Ishikawa (cell line): ENCODE data around the gene MYPOP.

Experiments
- CREB1 ChIP-seq: IDR thresholded peaks from 2 replicates; pipeline ENCODE4 v1.6.1; 2012; ENCODE audit warnings: low read depth
- NFIC ChIP-seq: IDR thresholded peaks from 2 replicates; pipeline ENCODE4 v1.6.1; 2012
- TAF1 ChIP-seq: IDR thresholded peaks from 2 replicates; pipeline ENCODE4 v1.6.1; 2012; ENCODE audit warnings: low read depth, mild to moderate bottlenecking
- TF ChIP-seq, protein P1 (sequence below): IDR thresholded peaks from 2 replicates; pipeline ENCODE4 v1.6.1; 2012
- TF ChIP-seq, protein P2 (sequence below): IDR thresholded peaks from 2 replicates; pipeline ENCODE4 v1.6.1; 2012; ENCODE audit warnings: low read depth, mild to moderate bottlenecking

DNA sequence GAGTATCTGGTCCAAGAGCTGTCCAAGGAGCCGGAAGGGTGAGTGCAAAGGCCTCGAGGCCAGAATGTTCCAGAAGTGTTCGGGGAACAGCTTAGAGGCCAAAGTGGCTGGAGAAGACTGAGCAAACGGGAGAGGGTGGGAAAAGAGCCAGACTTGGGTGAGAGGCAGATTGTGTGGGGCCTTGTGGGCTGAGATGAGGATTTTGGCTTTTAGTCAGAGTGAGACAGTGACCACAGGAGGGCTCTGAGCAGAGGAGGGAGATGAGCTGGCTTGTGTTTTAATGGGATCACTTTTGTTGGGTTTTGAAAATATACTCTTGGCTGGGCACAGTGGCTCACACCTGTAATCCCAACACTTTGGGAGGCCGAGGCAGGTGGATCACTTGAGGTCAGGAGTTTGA is 6.5 kb upstream of the MYPOP start:
- TF ChIP-seq CREB1 (no peak), NFIC (no peak), TAF1 (no peak)
- TF ChIP-seq, protein P1, sequence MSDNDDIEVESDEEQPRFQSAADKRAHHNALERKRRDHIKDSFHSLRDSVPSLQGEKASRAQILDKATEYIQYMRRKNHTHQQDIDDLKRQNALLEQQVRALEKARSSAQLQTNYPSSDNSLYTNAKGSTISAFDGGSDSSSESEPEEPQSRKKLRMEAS: no peak
- TF ChIP-seq, protein P2, sequence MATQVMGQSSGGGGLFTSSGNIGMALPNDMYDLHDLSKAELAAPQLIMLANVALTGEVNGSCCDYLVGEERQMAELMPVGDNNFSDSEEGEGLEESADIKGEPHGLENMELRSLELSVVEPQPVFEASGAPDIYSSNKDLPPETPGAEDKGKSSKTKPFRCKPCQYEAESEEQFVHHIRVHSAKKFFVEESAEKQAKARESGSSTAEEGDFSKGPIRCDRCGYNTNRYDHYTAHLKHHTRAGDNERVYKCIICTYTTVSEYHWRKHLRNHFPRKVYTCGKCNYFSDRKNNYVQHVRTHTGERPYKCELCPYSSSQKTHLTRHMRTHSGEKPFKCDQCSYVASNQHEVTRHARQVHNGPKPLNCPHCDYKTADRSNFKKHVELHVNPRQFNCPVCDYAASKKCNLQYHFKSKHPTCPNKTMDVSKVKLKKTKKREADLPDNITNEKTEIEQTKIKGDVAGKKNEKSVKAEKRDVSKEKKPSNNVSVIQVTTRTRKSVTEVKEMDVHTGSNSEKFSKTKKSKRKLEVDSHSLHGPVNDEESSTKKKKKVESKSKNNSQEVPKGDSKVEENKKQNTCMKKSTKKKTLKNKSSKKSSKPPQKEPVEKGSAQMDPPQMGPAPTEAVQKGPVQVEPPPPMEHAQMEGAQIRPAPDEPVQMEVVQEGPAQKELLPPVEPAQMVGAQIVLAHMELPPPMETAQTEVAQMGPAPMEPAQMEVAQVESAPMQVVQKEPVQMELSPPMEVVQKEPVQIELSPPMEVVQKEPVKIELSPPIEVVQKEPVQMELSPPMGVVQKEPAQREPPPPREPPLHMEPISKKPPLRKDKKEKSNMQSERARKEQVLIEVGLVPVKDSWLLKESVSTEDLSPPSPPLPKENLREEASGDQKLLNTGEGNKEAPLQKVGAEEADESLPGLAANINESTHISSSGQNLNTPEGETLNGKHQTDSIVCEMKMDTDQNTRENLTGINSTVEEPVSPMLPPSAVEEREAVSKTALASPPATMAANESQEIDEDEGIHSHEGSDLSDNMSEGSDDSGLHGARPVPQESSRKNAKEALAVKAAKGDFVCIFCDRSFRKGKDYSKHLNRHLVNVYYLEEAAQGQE: no peak
